Prostate gland (tissue), 2 donors: Measurements from ENCODE around the gene MAD1L1. TPM values are rescaled to one million over a fixed set of nuclear protein-coding genes. Genes with fewer than 3 reads are reported as not detected.
"Not testable (repeated sequence)": the region's sequence is repeated elsewhere in the genome, so short reads cannot be mapped to it uniquely, and the experiment has no call there.

Experiments
- DNase-seq: peaks from one replicate; pipeline ENCODE4 v3.0.0-alpha.2; 2019; ENCODE audit warnings: low spot score
- H3K27ac ChIP-seq, 2 donors: fragments of 200-600 bp; sonication (generic); 2 replicates each; pipeline ENCODE4 v1.5.1; 2017 to 2019
- H3K27me3 ChIP-seq: fragments of 200-600 bp; sonication (generic); replicated peaks from 2 replicates; pipeline ENCODE4 v1.5.1; 2019; ENCODE audit not compliant: insufficient read depth
- H3K36me3 ChIP-seq, 2 donors: fragments of 200-600 bp; sonication (generic); 1 replicate in 1 of 2; 2 replicates in 1 of 2; pipeline versions ENCODE4 v1.5.1 to v1.8.1; 2017 to 2019
- H3K4me1 ChIP-seq: fragments of 200-600 bp; sonication (generic); replicated peaks from 2 replicates; pipeline ENCODE4 v1.5.1; 2019
- H3K4me3 ChIP-seq, 2 donors: fragments of 200-600 bp; sonication (generic); 2 replicates each; pipeline ENCODE4 v1.5.1; 2017 to 2019
- H3K9me3 ChIP-seq: fragments of 200-600 bp; sonication (generic); 2 replicates; pipeline ENCODE4 v1.5.1; 2017
- POLR2A ChIP-seq: fragments of 450-650 bp; IDR thresholded peaks from one replicate; pipeline ENCODE4 v1.6.1; 2016; ENCODE audit warnings: antibody characterized with exemption, mild to moderate bottlenecking
- POLR2AphosphoS5 ChIP-seq: sonication (generic); formaldehyde crosslinking; IDR thresholded peaks from one replicate; pipeline ENCODE4 v1.6.1; 2017; ENCODE audit warnings: antibody characterized with exemption
- WGBS: methylation state at CpG from one replicate; pipeline ENCODE4 v1.1.5; 2018; 5-methylcytosine and 5-hydroxymethylcytosine counted together
- intact Hi-C: fragments of 100-400 bp; cut with DNase I; formaldehyde crosslinking; loops from one replicate; pipeline ENCODE4 v1.14.2; 2022
- total RNA-seq, 2 donors: library from RNA; depleted of rRNA; stranded (reverse); fragments of >200 nt; gene quantifications; one replicate each; pipeline ENCODE4 v1.1.0, GENCODE V29; 2016
- TF ChIP-seq, protein P1 (sequence below), 4 experiments: fragments of 200-600 bp in 2 of 4; fragments of 450-650 bp in 2 of 4; sonication (generic) in 2 of 4; IDR thresholded peaks; 1 replicate in 3 of 4; 2 replicates in 1 of 4; pipeline ENCODE4 v1.5.1; 2016 to 2019; ENCODE audit warnings: antibody characterized with exemption in 4 of 4, mild to moderate bottlenecking in 2 of 4, moderate library complexity in 2 of 4

The MAD1L1 gene
- total RNA-seq, 2 donors from 2014 or later, result 79.3 to 91.9 TPM

DNA sequence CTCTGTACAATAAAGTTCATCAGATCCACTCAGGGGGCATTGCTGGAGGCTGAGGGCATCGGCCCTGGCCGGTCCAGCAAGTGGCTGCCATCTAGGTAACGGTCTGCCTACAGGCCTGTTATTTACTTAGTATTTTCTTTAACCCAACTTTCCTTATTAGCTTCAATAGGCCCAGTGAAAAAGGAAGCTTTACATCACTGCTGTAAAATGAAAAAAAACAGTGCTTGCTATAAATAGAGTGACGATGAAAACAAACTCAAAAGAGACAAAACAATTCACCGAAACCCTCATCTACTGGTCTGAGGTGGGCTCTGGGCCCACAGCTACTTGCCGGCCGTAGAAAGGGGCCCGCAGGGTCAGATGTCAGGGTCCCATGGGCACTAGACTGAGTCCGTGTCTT is 370.2 kb downstream of the MAD1L1 start:
- intact Hi-C loops, result no loop called here
- Histone ChIP-seq H3K27ac (no peak overlapping the region), H3K27me3 (no peaks in the 10 kb centered on the region), H3K4me3 (no peak overlapping the region), H3K36me3 (no peaks in the 10 kb centered on the region), H3K9me3 (no peaks in the 10 kb centered on the region), H3K4me1 (no peaks in the 10 kb centered on the region)
- TF ChIP-seq, protein P1, sequence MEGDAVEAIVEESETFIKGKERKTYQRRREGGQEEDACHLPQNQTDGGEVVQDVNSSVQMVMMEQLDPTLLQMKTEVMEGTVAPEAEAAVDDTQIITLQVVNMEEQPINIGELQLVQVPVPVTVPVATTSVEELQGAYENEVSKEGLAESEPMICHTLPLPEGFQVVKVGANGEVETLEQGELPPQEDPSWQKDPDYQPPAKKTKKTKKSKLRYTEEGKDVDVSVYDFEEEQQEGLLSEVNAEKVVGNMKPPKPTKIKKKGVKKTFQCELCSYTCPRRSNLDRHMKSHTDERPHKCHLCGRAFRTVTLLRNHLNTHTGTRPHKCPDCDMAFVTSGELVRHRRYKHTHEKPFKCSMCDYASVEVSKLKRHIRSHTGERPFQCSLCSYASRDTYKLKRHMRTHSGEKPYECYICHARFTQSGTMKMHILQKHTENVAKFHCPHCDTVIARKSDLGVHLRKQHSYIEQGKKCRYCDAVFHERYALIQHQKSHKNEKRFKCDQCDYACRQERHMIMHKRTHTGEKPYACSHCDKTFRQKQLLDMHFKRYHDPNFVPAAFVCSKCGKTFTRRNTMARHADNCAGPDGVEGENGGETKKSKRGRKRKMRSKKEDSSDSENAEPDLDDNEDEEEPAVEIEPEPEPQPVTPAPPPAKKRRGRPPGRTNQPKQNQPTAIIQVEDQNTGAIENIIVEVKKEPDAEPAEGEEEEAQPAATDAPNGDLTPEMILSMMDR (IDR thresholded peaks at IDR 0.05), result no peak
- TF ChIP-seq POLR2A, result no peak
- 82% methylated on average over 9 of the region's 9 CpGs for WGBS
- no peak for DNase-seq

DNA sequence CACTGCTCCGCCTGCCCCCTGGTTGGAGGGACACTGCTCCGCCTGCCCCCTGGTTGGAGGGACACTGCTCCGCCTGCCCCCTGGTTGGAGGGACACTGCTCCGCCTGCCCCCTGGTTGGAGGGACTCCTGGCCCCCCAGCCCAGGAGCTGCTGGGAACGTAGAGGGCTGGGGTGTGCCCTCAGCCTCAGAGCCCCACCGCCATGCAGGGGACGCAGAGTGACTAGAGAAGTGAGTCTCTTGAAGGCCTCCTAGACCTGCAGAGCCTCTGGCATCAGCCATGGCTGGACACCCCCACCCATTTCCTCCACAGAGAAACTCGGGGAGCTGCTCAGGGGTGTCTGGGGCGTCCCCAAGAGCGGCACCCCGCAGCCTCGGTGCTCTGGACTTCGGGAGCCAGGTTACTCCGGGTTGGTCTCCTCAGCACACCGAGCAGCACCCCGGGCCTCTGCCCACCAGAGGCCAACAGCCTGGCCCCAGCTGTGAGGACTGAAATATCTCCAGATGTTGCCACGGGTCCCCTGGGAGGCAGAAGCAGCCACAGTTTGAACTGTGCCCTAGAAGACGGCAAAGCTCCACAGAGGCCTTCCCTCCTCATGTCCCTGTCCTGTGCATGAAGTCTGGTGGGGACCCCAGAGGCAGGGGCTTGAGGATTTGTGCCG is 370.8 kb downstream of the MAD1L1 start:
- WGBS, result 95% methylated on average over 16 of the region's 19 CpGs
- Histone ChIP-seq H3K27me3 (no peaks in the 10 kb centered on the region), H3K36me3 (no peaks in the 10 kb centered on the region), H3K9me3 (no peaks in the 10 kb centered on the region), H3K4me1 (no peaks in the 10 kb centered on the region), H3K4me3 (no peak overlapping the region), H3K27ac (no peak overlapping the region)
- no peak for DNase-seq
- intact Hi-C loops, result no loop called here
- TF ChIP-seq POLR2A (no peak), POLR2AphosphoS5 (no peak)
- TF ChIP-seq, protein P1 (IDR thresholded peaks at IDR 0.05), result no peak

DNA sequence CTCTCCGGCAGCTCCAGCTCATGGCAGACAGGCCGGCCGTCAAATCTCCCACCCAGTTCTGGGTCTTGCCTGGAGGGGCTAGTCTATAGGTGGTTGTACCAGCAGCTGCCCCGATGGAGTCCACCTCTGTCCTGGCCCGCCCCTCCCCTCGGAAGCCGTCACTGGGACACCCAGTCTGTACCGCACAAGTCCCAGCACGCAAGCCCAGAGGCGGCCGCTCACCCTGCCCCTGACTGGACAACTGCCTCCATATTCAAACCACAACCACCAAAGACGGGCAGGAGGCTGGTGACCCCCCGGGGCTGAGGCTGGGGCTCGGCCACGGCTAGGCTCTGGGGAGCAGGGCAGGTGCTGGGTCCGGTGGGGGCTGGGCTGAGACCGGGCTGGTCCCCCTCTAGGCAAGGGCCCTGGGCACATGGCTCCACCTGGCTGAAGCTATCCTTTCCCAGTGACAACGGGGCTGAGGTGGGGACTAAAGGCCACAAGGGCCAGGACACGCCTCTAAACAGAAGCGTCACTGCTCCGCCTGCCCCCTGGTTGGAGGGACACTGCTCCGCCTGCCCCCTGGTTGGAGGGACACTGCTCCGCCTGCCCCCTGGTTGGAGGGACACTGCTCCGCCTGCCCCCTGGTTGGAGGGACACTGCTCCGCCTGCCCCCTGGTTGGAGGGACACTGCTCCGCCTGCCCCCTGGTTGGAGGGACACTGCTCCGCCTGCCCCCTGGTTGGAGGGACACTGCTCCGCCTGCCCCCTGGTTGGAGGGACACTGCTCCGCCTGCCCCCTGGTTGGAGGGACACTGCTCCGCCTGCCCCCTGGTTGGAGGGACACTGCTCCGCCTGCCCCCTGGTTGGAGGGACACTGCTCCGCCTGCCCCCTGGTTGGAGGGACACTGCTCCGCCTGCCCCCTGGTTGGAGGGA is 371.6 kb downstream of the MAD1L1 start:
- 91% methylated on average over 12 of the region's 33 CpGs for WGBS
- H3K9me3 ChIP-seq, DNase-seq, H3K36me3 ChIP-seq, H3K4me3 ChIP-seq, H3K27me3 ChIP-seq, H3K27ac ChIP-seq, H3K4me1 ChIP-seq, intact Hi-C loops: not testable (repeated sequence)

DNA sequence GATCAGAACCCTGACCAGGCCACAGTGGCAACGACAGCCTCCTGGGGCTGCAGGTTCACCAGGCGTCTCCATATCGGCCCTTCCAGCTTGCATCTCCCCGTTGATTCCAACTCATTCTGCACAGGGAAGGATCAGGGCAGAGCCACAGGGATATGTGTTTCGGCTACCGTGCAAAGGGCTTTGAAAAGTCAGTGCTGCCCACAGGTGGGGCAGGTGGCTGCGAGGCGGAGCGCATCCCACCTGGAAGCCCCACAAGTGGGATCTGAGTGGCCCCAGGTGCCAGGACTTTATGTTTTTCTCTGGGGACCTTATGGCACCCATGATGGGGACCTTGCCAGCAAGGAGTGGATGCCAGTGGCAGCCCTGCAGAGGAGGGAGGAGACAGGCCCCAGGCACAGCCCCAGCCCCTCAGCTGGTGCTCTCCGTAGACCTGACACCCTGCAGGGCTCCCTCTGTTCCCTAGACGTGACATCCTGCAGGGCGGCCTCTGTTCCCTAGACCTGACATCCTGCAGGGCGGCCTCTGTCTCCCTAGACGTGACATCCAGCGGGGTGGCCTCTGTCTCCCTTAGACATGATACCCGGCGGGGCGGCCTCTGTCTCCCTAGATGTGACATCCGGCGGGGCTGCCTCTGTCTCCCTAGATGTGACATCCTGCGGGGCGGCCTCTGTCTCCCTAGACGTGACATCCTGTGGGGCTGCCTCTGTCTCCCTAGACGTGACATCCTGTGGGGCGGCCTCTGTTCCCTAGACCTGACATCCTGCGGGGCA is 373.3 kb downstream of the MAD1L1 start:
- H3K27ac ChIP-seq, result no peak overlapping the region
- intact Hi-C loops, result no loop called here
- H3K4me1 ChIP-seq, result no peaks in the 10 kb centered on the region
- no peak overlapping the region for H3K4me3 ChIP-seq
- no peak for DNase-seq
- TF ChIP-seq POLR2AphosphoS5 (no peak), POLR2A (no peak)
- TF ChIP-seq, protein P1 (IDR thresholded peaks at IDR 0.05), result no peak
- H3K9me3 ChIP-seq, result no peaks in the 10 kb centered on the region
- 88% methylated on average over 26 of the region's 26 CpGs for WGBS
- no peaks in the 10 kb centered on the region for H3K36me3 ChIP-seq
- no peaks in the 10 kb centered on the region for H3K27me3 ChIP-seq
